ENCODE data around the gene SLX4IP.

Gene SLX4IP

DNA sequence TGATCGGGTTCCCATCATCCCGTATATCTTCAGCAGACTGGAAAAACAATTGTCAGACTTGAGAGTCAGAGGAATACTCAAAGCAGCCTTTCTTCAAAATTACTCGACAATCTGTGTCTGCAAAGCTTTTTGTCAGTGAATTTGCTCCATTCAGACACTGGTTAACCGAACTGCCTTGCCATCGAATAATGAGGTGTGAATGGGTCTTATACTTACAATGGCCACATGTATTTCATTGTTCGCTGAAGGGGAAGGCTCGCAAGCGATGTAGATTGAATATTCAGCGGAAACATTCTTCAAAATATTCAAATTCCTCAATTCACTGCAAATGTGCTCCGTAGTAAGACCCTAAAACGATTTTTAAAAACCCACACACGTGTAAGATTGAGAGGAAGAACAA, 205.8 kb downstream of the SLX4IP start:
- ChIA-PET POLR2A (ENCODE audit: low non-redundant PET) (no interaction called here), CTCF (interaction anchor here (0.7 kb wide), 1 partner anchor 593 kb away, joined by 3 read pairs; no protein-coding TSS in a partner anchor)
- H3K27ac ChIP-seq: no peak overlapping the region
- TF ChIP-seq, protein P1, sequence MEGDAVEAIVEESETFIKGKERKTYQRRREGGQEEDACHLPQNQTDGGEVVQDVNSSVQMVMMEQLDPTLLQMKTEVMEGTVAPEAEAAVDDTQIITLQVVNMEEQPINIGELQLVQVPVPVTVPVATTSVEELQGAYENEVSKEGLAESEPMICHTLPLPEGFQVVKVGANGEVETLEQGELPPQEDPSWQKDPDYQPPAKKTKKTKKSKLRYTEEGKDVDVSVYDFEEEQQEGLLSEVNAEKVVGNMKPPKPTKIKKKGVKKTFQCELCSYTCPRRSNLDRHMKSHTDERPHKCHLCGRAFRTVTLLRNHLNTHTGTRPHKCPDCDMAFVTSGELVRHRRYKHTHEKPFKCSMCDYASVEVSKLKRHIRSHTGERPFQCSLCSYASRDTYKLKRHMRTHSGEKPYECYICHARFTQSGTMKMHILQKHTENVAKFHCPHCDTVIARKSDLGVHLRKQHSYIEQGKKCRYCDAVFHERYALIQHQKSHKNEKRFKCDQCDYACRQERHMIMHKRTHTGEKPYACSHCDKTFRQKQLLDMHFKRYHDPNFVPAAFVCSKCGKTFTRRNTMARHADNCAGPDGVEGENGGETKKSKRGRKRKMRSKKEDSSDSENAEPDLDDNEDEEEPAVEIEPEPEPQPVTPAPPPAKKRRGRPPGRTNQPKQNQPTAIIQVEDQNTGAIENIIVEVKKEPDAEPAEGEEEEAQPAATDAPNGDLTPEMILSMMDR (conservative IDR thresholded peaks at IDR 0.05; ENCODE audit: low read depth): no peak
- no peak for DNase-seq (ENCODE audit: low spot score)

DNA sequence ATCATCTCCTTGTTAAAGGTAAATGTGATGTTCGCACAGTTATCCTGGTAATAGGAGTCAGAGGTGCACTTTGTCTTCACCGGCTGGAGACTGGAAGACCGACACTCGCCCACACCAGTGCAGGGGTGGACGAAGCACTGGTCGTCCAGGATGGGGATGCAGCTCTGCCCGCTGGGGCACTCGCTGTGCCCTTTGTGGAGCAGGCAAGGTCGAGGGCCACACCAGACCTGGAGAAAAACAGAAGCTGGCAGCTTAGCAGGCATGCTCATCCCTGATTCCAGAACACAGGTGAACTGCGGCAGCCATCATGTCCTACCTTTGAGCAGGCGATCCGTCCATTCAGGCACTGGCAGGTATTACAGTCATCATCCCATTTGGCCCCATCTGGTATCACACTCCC, 206.4 kb downstream of the SLX4IP start:
- CTCF ChIA-PET: interaction anchor here (0.7 kb wide), 1 partner anchor 593 kb away, joined by 3 read pairs; no protein-coding TSS in a partner anchor
- peak overlapping the region; percentile 56 for H3K27ac ChIP-seq
- POLR2A ChIA-PET (ENCODE audit: low non-redundant PET): no interaction called here
- no peak for DNase-seq (ENCODE audit: low spot score)
- TF ChIP-seq, protein P1 (conservative IDR thresholded peaks at IDR 0.05; ENCODE audit: low read depth): no peak

DNA sequence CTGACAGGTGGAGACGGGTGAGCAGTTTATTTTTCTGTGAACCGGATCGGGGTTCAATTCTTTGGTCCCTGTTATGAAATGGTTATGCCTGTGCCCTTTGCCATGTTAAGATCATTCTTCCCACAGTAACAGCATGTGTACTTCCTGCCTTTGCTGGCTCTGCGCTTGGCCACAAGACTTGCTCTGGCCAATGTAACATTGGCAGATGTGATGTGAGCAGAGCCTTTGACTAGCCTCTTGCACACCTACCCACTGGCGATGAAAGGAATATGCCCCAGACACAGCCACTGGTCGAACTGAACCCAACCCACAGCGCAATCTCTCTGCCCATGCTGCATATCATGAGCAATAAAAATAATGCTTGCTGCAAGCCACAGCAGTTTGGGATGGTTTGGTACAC, 206.8 kb downstream of the SLX4IP start:
- H3K27ac ChIP-seq: peak overlapping the region; percentile 56
- TF ChIP-seq, protein P1 (conservative IDR thresholded peaks at IDR 0.05; ENCODE audit: low read depth): no peak
- CTCF ChIA-PET: interaction anchor here (0.7 kb wide), 1 partner anchor 40 kb away, joined by 3 read pairs; no protein-coding TSS in a partner anchor
- POLR2A ChIA-PET (ENCODE audit: low non-redundant PET): no interaction called here
- no peak for DNase-seq (ENCODE audit: low spot score)

DNA sequence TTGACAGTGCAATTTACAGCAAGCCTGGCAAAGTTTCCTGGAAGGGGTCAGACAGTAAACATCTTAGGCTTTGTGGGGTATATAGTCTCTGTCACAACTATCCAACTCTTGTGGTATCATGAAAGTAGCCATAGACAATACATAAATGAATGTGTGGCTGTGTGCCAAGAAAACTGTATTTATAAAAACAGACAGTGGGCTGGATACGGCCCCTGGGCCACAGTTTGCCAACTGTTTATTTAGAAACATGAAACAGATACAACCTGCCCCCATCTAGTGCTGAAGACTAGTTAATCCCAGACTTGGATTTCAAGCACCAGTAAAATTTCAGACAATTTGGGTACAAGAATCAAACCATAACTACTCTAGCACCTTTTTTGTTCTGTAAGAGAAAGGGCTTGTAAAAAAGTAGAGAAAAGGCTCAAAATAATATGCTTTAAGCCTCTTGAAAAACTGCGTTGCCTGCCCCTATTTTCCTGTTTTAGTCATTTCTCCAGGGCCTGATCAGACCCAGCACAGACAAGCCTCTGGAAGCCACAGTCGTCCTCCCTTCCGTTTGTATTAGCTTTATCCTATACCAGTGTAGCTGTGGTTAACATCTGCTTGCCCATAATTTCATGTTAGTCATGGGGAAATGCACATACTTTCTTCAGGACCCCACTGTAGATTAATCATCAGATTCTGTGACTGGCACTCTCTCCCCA, 207.9 kb downstream of the SLX4IP start:
- ChIA-PET CTCF (interaction anchor here (0.7 kb wide), 1 partner anchor 42 kb away, joined by 3 read pairs; no protein-coding TSS in a partner anchor), POLR2A (ENCODE audit: low non-redundant PET) (no interaction called here)
- peak overlapping the region; percentile 60; the same call in 1 of the 2 replicates for H3K27ac ChIP-seq
- TF ChIP-seq, protein P1 (conservative IDR thresholded peaks at IDR 0.05; ENCODE audit: low read depth): no peak
- DNase-seq (ENCODE audit: low spot score): no peak

DNA sequence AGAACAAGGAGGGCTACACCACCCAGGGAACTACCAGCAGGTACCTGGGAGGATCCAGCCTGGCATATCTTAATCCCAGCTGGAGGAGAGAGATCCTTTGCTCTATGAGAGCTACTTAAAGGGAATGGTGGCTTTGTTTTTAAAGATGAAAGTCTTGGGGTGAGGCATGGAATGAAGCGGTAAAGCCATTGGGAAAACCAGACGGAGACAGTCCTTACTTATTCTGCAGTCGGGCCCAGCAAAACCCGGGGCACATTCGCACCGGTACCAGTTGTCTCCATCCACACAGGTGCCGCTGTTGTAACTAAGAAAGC, 208.4 kb downstream of the SLX4IP start:
- ChIA-PET POLR2A (ENCODE audit: low non-redundant PET) (no interaction called here), CTCF (no interaction called here)
- peak overlapping the region; percentile 60 for H3K27ac ChIP-seq
- DNase-seq (ENCODE audit: low spot score): no peak
- TF ChIP-seq, protein P1 (conservative IDR thresholded peaks at IDR 0.05; ENCODE audit: low read depth): no peak

DNA sequence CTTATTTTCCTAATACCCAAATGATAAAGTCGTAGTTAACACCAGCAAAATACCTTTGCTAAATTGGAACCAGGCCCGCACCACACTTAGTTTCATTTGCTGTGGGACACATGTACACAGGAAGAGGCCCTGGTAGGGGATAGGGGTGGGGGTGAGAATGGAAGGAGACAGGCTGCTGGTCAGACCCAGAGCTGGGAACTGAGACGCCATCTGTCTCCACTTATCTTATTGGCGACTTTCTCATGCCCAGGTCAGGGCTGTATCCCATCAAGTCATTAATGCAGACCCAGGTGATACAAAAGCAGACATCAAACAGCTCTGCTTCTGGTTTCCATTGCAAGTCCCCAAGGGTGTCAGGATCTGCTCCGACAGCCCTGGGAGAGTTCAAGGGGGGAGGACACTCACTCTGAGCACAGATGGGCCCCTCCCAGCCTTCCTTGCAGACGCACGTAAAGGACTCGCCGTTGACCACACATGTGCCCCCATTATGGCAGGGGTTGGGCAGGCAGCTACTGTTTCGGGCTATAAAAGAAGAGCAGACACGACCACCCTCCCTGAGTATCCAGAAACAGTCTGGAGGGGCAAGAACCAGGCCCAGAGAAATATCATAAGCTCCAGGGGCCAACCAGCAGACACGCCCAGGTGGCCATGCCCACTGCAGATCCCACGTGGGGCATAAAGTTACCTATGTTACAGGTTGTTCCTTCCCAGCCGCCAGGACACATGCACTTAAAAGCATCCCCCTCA, 209.5 kb downstream of the SLX4IP start:
- H3K27ac ChIP-seq: peak overlapping the region; percentile 60
- POLR2A ChIA-PET (ENCODE audit: low non-redundant PET): no interaction called here
- no peak for DNase-seq (ENCODE audit: low spot score)
- TF ChIP-seq, protein P1 (conservative IDR thresholded peaks at IDR 0.05; ENCODE audit: low read depth): no peak
- CTCF ChIA-PET: no interaction called here
